IMR-90 (cell line): ENCODE measurements around the gene CA7. TPM values are rescaled to one million over a fixed set of nuclear protein-coding genes. Genes with fewer than 3 reads are reported as not detected.
A peak's percentile ranks its signal among the peaks of the same experiment; 100 is the strongest.

ENCODE experiments used
- ATAC-seq: fragments of 200-7000 bp; cut with Tn5 transposase; 2 replicates; pipeline ENCODE4 v1.9.1; 2020; ENCODE audit warnings: low read depth, mild to moderate bottlenecking, moderate library complexity
- BruUV-seq: library from RNA; stranded (reverse); fragments of 400-500 nt; replicated peaks from 2 replicates; lab custom pipeline; 2021; lab: Mats Ljungman, UMichigan
- CTCF ChIA-PET: fragments of 300-600 bp; formaldehyde crosslinking; extraction: SDS; loops from one replicate; lab custom pipeline; 2021; ENCODE audit warnings: antibody characterized with exemption; lab: Yijun Ruan, JAX
- POLR2A ChIA-PET: fragments of 300-600 bp; sonication (Branson Sonifier 250); formaldehyde crosslinking; loops from one replicate; lab custom pipeline; 2022; ENCODE audit warnings: antibody characterized with exemption; ENCODE audit not compliant: unreplicated experiment; lab: Charles Lee
- DNase-seq: peaks from one replicate; pipeline ENCODE4 v3.0.0; 2013
- H2AFZ ChIP-seq: replicated peaks from 2 replicates; pipeline ENCODE3; 2013; ENCODE audit warnings: low read length, mild to moderate bottlenecking; ENCODE audit not compliant: poor library complexity
- H2AK5ac ChIP-seq: 2 replicates; pipeline ENCODE4 v1.6.1; 2013; ENCODE audit warnings: low read depth, low read length, inconsistent platforms
- H2AK9ac ChIP-seq: replicated peaks from 2 replicates; pipeline ENCODE3; 2013; ENCODE audit warnings: mild to moderate bottlenecking, low read depth, low read length, moderate library complexity; ENCODE audit not compliant: poor library complexity
- H2BK120ac ChIP-seq: 2 replicates; pipeline ENCODE4 v1.6.1; 2013; ENCODE audit warnings: low read depth, low read length, inconsistent platforms
- H2BK15ac ChIP-seq: 3 replicates; pipeline ENCODE4 v1.6.1; 2013; ENCODE audit warnings: low read depth, low read length, inconsistent platforms
- H2BK20ac ChIP-seq: 2 replicates; pipeline ENCODE4 v1.6.1; 2013; ENCODE audit warnings: low read depth, mild to moderate bottlenecking, inconsistent platforms, low read length, moderate library complexity
- H2BK5ac ChIP-seq: 2 replicates; pipeline ENCODE4 v1.6.1; 2013; ENCODE audit warnings: mild to moderate bottlenecking, low read depth, low read length, inconsistent platforms; ENCODE audit not compliant: poor library complexity, severe bottlenecking
- H3K14ac ChIP-seq: replicated peaks from 2 replicates; pipeline ENCODE4 v1.6.1; 2013; ENCODE audit warnings: low read depth, low read length, inconsistent platforms
- H3K18ac ChIP-seq: 2 replicates; pipeline ENCODE4 v1.6.1; 2013; ENCODE audit warnings: low read depth, low read length, control low read depth
- H3K23ac ChIP-seq: 2 replicates; pipeline ENCODE4 v1.6.1; 2013; ENCODE audit warnings: low read depth, low read length, inconsistent platforms
- H3K27ac ChIP-seq: 2 replicates; pipeline ENCODE4 v1.5.1; 2013; ENCODE audit warnings: mild to moderate bottlenecking, control low read depth, low read length; ENCODE audit not compliant: insufficient read depth
- H3K27me3 ChIP-seq: 2 replicates; pipeline ENCODE4 v1.6.1; 2013; ENCODE audit warnings: low read length; ENCODE audit not compliant: control insufficient read depth, insufficient read depth
- H3K36me3 ChIP-seq: 2 replicates; pipeline ENCODE4 v1.6.1; 2013; ENCODE audit warnings: low read length, mixed read lengths; ENCODE audit not compliant: control insufficient read depth, insufficient read depth
- H3K4ac ChIP-seq: 2 replicates; pipeline ENCODE4 v1.6.1; 2013; ENCODE audit warnings: low read depth, low read length, inconsistent platforms
- H3K4me1 ChIP-seq: 2 replicates; pipeline ENCODE4 v1.6.1; 2013; ENCODE audit warnings: low read length, mixed read lengths; ENCODE audit not compliant: control insufficient read depth, insufficient read depth
- H3K4me2 ChIP-seq: 2 replicates; pipeline ENCODE4 v1.6.1; 2013; ENCODE audit warnings: low read depth, mild to moderate bottlenecking, control low read depth, low read length, moderate library complexity
- H3K4me3 ChIP-seq: 2 replicates; pipeline ENCODE4 v1.5.1; 2013; ENCODE audit warnings: low read depth, mild to moderate bottlenecking, control low read depth, low read length, moderate library complexity; ENCODE audit not compliant: insufficient read depth
- H3K56ac ChIP-seq: 2 replicates; pipeline ENCODE4 v1.6.1; 2013; ENCODE audit warnings: low read length, inconsistent platforms; ENCODE audit not compliant: insufficient read depth; ENCODE audit errors: extremely low read depth
- H3K79me1 ChIP-seq, 2 experiments: 2 replicates each; pipeline ENCODE4 v1.6.1; 2013; ENCODE audit warnings: low read length in 2 of 2, inconsistent platforms in 1 of 2, low read depth in 1 of 2
- H3K9ac ChIP-seq: 2 replicates; pipeline ENCODE4 v1.6.1; 2013; ENCODE audit warnings: low read depth, low read length, control low read depth
- H3K9me1 ChIP-seq: 2 replicates; pipeline ENCODE4 v1.6.1; 2013; ENCODE audit warnings: low read length, inconsistent platforms; ENCODE audit not compliant: insufficient read depth
- H3K9me3 ChIP-seq: 2 replicates; pipeline ENCODE4 v1.6.1; 2013; ENCODE audit warnings: low read length; ENCODE audit not compliant: control insufficient read depth, insufficient read depth
- H4K20me1 ChIP-seq: 2 replicates; pipeline ENCODE4 v1.6.1; 2013; ENCODE audit warnings: low read length, inconsistent platforms; ENCODE audit not compliant: insufficient read depth
- H4K5ac ChIP-seq: 2 replicates; pipeline ENCODE4 v1.6.1; 2013; ENCODE audit warnings: mild to moderate bottlenecking, low read depth, low read length, control low read depth
- H4K8ac ChIP-seq, 2 experiments: 2 replicates each; pipeline ENCODE4 v1.6.1; 2013; ENCODE audit warnings: low read depth in 2 of 2, low read length in 2 of 2, control low read depth in 1 of 2, inconsistent platforms in 1 of 2
- H4K91ac ChIP-seq: 2 replicates; pipeline ENCODE4 v1.6.1; 2013; ENCODE audit warnings: low read depth, low read length, inconsistent platforms; ENCODE audit not compliant: insufficient read depth
- CEBPB ChIP-seq: IDR thresholded peaks from 2 replicates; pipeline ENCODE4 v1.6.1; 2012; ENCODE audit warnings: low read depth, low read length, improper control_type of control experiment
- CHD1 ChIP-seq: IDR thresholded peaks from 2 replicates; pipeline ENCODE4 v1.6.1; 2012; ENCODE audit warnings: low read depth, low read length, improper control_type of control experiment
- CTCF ChIP-seq: conservative IDR thresholded peaks from 2 replicates; pipeline ENCODE4 v1.5.1; 2012; ENCODE audit warnings: mild to moderate bottlenecking, low read depth, low read length, improper control_type of control experiment
- MAZ ChIP-seq: IDR thresholded peaks from 2 replicates; pipeline ENCODE4 v1.6.1; 2012; ENCODE audit warnings: low read depth, mild to moderate bottlenecking, low read length, improper control_type of control experiment, moderate library complexity, borderline replicate concordance
- MXI1 ChIP-seq: IDR thresholded peaks from 2 replicates; pipeline ENCODE4 v1.6.1; 2012; ENCODE audit warnings: low read depth, mild to moderate bottlenecking, low read length, moderate library complexity, borderline replicate concordance
- NFE2L2 ChIP-seq: fragments of 150-350 bp; IDR thresholded peaks from 2 replicates; pipeline ENCODE4 v1.6.1; 2016; ENCODE audit warnings: low read depth, mild to moderate bottlenecking, low read length
- RAD21 ChIP-seq: IDR thresholded peaks from 2 replicates; pipeline ENCODE4 v1.6.1; 2012; ENCODE audit warnings: low read length, improper control_type of control experiment
- RCOR1 ChIP-seq: IDR thresholded peaks from 2 replicates; pipeline ENCODE4 v1.6.1; 2012; ENCODE audit warnings: mild to moderate bottlenecking, low read length, improper control_type of control experiment; ENCODE audit not compliant: insufficient replicate concordance
- SMC3 ChIP-seq: fragments of 150-350 bp; IDR thresholded peaks from 2 replicates; pipeline ENCODE4 v1.6.1; 2016; ENCODE audit warnings: low read depth, mild to moderate bottlenecking, antibody characterized with exemption, low read length, moderate library complexity
- WGBS, 2 experiments: methylation state at CpG; one replicate each; pipeline versions ENCODE4 v1.1.5 to v1.1.7; 2013; ENCODE audit warnings: missing lambda C conversion rate in 2 of 2; ENCODE audit not compliant: insufficient read length in 1 of 2; ENCODE audit errors: extremely low coverage in 2 of 2; 5-methylcytosine and 5-hydroxymethylcytosine counted together
- dilution Hi-C: fragments of 300-500 bp; cut with HindIII; formaldehyde crosslinking; loops from one replicate; pipeline ENCODE4 v1.14.3; 2018; ENCODE audit warnings: low sequenced_read_pairs; ENCODE audit not compliant: unreplicated experiment
- in situ Hi-C: fragments of 300-500 bp; cut with MboI; formaldehyde crosslinking; loops from 3 replicates; pipeline ENCODE4 v1.14.3; 2019; ENCODE audit warnings: low sequenced_read_pairs, inconsistent platforms, mixed read lengths
- intact Hi-C: fragments of 100-400 bp; cut with micrococcal nuclease; formaldehyde crosslinking; loops from 2 replicates; pipeline ENCODE4 v1.10.0; 2022
- polyA plus RNA-seq, 3 experiments: library from polyadenylated mRNA; depleted of rRNA; stranded (reverse); fragments of >200 nt; gene quantifications; 2 replicates each; pipeline ENCODE4 v1.2.3, GENCODE V29; 2012; ENCODE audit warnings: low replicate concordance in 1 of 3
- total RNA-seq: library from RNA; depleted of rRNA; stranded (reverse); fragments of >200 nt; gene quantifications from 2 replicates; pipeline ENCODE4 v1.2.3, GENCODE V29; 2012
- TF ChIP-seq, protein P1 (sequence below): fragments of 150-350 bp; IDR thresholded peaks from 2 replicates; pipeline ENCODE4 v1.6.1; 2017; ENCODE audit warnings: mild to moderate bottlenecking, antibody characterized with exemption, low read length, low read depth

The CA7 gene
- total and polyA plus RNA-seq, 2 of the 4 experiments (the other 2 are of a cell fraction), result not detected

DNA sequence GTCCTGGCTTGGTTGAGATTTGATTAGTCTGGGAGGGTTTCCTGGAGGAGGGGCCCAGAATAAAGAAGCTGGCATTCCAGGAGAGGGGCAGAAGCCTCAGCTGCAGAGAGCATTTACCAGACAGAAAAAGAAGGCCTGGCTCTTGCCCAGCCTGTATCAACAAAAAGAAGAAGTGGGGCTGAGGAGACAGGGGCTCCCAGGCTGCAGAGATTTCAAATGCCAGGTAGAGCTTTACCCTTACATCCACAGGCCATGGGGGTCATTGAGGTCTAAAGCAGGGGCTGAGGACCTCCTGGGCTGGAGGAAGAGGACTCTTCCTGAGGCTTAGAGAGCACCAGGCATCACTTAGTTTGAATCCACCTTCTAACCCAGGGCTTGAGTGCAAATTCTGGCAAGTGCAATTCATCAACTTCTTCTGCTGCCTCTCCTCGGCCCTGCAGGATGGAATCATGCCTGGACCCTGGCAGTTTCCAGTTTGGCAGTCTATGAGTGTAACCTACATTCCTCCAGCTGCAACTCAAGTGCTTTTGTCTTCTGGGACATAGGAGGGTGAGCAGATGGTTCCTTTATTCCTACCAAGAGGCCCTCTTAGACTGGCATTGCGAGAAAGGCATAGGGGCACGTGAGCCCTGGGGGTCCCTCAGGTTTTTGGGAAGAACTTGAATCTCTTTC is 15.3 kb downstream of the CA7 start:
- no peak overlapping the region for H2BK120ac ChIP-seq
- WGBS, 2 experiments, result no CpG with 5 or more reads among the region's 3 CpGs
- no peak overlapping the region for H2AK9ac ChIP-seq
- H3K4ac ChIP-seq, result no peak overlapping the region
- no peak overlapping the region for H2BK20ac ChIP-seq
- H4K20me1 ChIP-seq, result peaks cover 4% of the 10 kb centered on the region; the same call in 1 of the 2 replicates
- intact Hi-C loops, result no loop called here
- H3K27ac ChIP-seq, result no peak overlapping the region
- peaks cover 4% of the 10 kb centered on the region; the same call in 1 of the 2 replicates for H3K27me3 ChIP-seq
- in situ Hi-C loops, result loop anchor here (10.0 kb wide), 1 partner anchor 455 kb away; no protein-coding TSS in a partner anchor
- H3K14ac ChIP-seq, result no peak overlapping the region
- H3K4me2 ChIP-seq, result no peak overlapping the region
- no peak overlapping the region for H4K5ac ChIP-seq
- ATAC-seq (peak; percentile 27; the same call in 1 of the 2 replicates), DNase-seq (no peak)
- H3K4me1 ChIP-seq, result no peaks in the 10 kb centered on the region
- H2BK5ac ChIP-seq, result no peak overlapping the region
- no peak overlapping the region for H2AK5ac ChIP-seq
- H3K18ac ChIP-seq, result no peak overlapping the region
- H4K8ac ChIP-seq, result no peak overlapping the region
- POLR2A ChIA-PET, result no interaction called here
- no peaks in the 10 kb centered on the region for H3K36me3 ChIP-seq
- no peak overlapping the region for H2BK15ac ChIP-seq
- H4K91ac ChIP-seq, result no peak overlapping the region
- no peaks in the 10 kb centered on the region for H3K79me1 ChIP-seq
- no peak overlapping the region for H3K4me3 ChIP-seq
- no TSS peak for BruUV-seq
- no peak overlapping the region for H2AFZ ChIP-seq
- TF ChIP-seq RAD21 (no peak), MAZ (no peak), CEBPB (no peak), MXI1 (no peak), RCOR1 (no peak), CHD1 (no peak), NFE2L2 (no peak), CTCF (no peak), SMC3 (no peak)
- TF ChIP-seq, protein P1, sequence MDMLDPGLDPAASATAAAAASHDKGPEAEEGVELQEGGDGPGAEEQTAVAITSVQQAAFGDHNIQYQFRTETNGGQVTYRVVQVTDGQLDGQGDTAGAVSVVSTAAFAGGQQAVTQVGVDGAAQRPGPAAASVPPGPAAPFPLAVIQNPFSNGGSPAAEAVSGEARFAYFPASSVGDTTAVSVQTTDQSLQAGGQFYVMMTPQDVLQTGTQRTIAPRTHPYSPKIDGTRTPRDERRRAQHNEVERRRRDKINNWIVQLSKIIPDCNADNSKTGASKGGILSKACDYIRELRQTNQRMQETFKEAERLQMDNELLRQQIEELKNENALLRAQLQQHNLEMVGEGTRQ, result no peak
- dilution Hi-C loops, result no loop called here
- no peak overlapping the region for H3K9ac ChIP-seq
- H3K9me3 ChIP-seq, result no peaks in the 10 kb centered on the region
- no peak overlapping the region for H3K56ac ChIP-seq
- H3K23ac ChIP-seq, result no peak overlapping the region
- no peaks in the 10 kb centered on the region for H3K9me1 ChIP-seq
- CTCF ChIA-PET, result no interaction called here
